ENCODE data around the gene TMEM72. TPM values are rescaled to one million over a fixed set of nuclear protein-coding genes. Genes with fewer than 3 reads are reported as not detected.

Gene TMEM72
- total RNA-seq, 1 experiment from 2014 or later = not detected

DNA sequence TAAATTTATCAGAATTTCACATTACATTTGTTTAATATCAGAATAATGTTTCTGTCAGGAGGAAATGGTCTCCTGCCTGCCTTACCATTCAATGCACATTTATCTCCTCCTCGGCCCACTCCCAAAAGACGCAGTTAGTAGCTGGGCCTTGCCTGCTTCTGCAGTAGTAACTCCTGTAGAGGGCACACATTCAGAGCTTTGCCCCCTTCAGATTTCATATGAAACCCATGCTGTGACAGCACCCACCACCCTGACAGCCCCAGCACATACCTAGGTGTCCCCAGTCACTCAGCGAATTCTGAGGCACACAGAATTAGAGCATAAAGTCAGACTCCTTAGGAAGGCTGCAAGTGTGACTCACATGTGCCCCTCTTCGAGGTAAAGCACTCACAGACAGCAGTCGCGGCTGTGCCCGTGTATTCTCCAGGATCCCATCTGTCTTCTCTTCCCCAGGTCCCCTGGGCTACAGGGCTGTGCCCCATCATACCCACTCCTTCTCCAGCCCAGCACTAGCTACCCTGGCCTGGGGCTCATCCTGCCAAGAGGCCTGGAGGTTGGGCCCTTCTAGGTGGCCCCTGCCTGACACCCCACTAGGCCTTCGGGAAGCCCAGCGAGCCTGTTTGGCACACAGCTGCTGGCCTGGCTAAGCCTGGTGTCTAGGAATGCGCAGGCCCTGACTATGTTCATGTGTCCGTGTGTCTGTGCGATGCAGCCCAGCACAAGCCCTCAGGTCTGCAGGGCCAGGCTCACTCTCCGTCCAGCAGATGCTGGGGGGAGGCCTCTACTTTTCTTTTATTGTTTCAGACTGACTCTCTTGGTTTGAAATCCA is 72.1 kb downstream of the TMEM72 start:
- no peaks in the 10 kb centered on the region for H3K79me2 ChIP-seq (ENCODE audit: insufficient read depth, low read length)
- H3K4me3 ChIP-seq (replicated peaks in 1 of 2; ENCODE audit: low read depth in 1 of 2, low read length in 2 of 2) = no peak overlapping the region
- H3K27ac ChIP-seq (ENCODE audit: low read depth, low read length) = no peak overlapping the region
- CTCF ChIA-PET = no interaction called here
- no peak overlapping the region for H2AFZ ChIP-seq (ENCODE audit: low read depth, low read length, poor library complexity, severe bottlenecking)
- H3K9me2 ChIP-seq (ENCODE audit: insufficient read depth) = no peaks in the 10 kb centered on the region
- POLR2A ChIA-PET = no interaction called here
- no peak overlapping the region for H3K9ac ChIP-seq (ENCODE audit: low read length)
- H3K27me3 ChIP-seq (ENCODE audit: insufficient read depth, low read length) = no peaks in the 10 kb centered on the region
- ATAC-seq (no peak), DNase-seq (ENCODE audit: low read depth, low spot score) (no peak)
- H3K4me1 ChIP-seq (ENCODE audit: control insufficient read depth in 1 of 2, insufficient read depth in 2 of 2, low read length in 2 of 2) = peaks cover 36 to 45% of the 10 kb centered on the region in 2 experiments
- TF ChIP-seq ATF3 (IDR thresholded peaks at IDR 0.05) (no peak), SP1 (IDR thresholded peaks at IDR 0.05; ENCODE audit: low read depth) (no peak)
- intact Hi-C loops (cut with micrococcal nuclease) = no loop called here
- no peak overlapping the region for H3K4me2 ChIP-seq (ENCODE audit: low read length)
- H3K9me3 ChIP-seq (ENCODE audit: control insufficient read depth in 1 of 2, insufficient read depth in 1 of 2, low read depth in 1 of 2, low read length in 2 of 2) = no peaks in the 10 kb centered on the region
- no TSS peak for BruUV-seq (replicated peaks)
- H3K36me3 ChIP-seq (ENCODE audit: control insufficient read depth in 1 of 2, insufficient read depth in 2 of 2, low read length in 2 of 2) = no peaks in the 10 kb centered on the region
- H4K20me1 ChIP-seq (ENCODE audit: insufficient read depth) = no peaks in the 10 kb centered on the region
- RAD21 ChIA-PET (ENCODE audit: low non-redundant PET in 1 of 2, low total read pairs in 2 of 2, uncharacterized antibody in 2 of 2, unreplicated experiment in 2 of 2) = no interaction called here

- H3K27me3 ChIP-seq (ENCODE audit: insufficient read depth, low read length) = no peaks in the 10 kb centered on the region
- intact Hi-C loops (cut with micrococcal nuclease) = no loop called here
- TF ChIP-seq ELF1 (IDR thresholded peaks at IDR 0.05; ENCODE audit: borderline replicate concordance, low read depth) = no peak
- TF ChIP-seq SIN3A (IDR thresholded peaks at IDR 0.05; ENCODE audit: low read depth) = no peak
- no peak for TF ChIP-seq ZFX (IDR thresholded peaks at IDR 0.05)
- TF ChIP-seq EGR1 (IDR thresholded peaks at IDR 0.05; ENCODE audit: low read depth) = no peak
- TF ChIP-seq ZNF274 (IDR thresholded peaks at IDR 0.05; ENCODE audit: low read depth, low read length) = no peak
- TF ChIP-seq CEBPB (IDR thresholded peaks at IDR 0.05; ENCODE audit: low read depth) = no peak
- TF ChIP-seq EZH2 (IDR thresholded peaks at IDR 0.05) = no peak
- no peak for TF ChIP-seq ZBTB33 (IDR thresholded peaks at IDR 0.05; ENCODE audit: extremely low read depth, insufficient replicate concordance, low read length)
- TF ChIP-seq SRF (IDR thresholded peaks at IDR 0.05; ENCODE audit: low read depth) = no peak
- no peak for TF ChIP-seq CBX3 (IDR thresholded peaks at IDR 0.05; ENCODE audit: low read depth)
- BruUV-seq (replicated peaks) = no TSS peak
- no peaks in the 10 kb centered on the region for H3K9me3 ChIP-seq (ENCODE audit: control insufficient read depth in 1 of 2, insufficient read depth in 1 of 2, low read depth in 1 of 2, low read length in 2 of 2)
- peaks cover 32 to 39% of the 10 kb centered on the region in 2 experiments for H3K4me1 ChIP-seq (ENCODE audit: control insufficient read depth in 1 of 2, insufficient read depth in 2 of 2, low read length in 2 of 2)
- no peak for ATAC-seq
- H3K36me3 ChIP-seq (ENCODE audit: control insufficient read depth in 1 of 2, insufficient read depth in 2 of 2, low read length in 2 of 2) = no peaks in the 10 kb centered on the region
- no peaks in the 10 kb centered on the region for H3K9me2 ChIP-seq (ENCODE audit: insufficient read depth)
- CTCF ChIA-PET = no interaction called here
- H3K4me3 ChIP-seq (replicated peaks in 1 of 2; ENCODE audit: low read depth in 1 of 2, low read length in 2 of 2) = no peak overlapping the region
- H3K9ac ChIP-seq (ENCODE audit: low read length) = no peak overlapping the region
- DNase-seq (ENCODE audit: low read depth, low spot score) = no peak
- H4K20me1 ChIP-seq (ENCODE audit: insufficient read depth) = no peaks in the 10 kb centered on the region
- H3K27ac ChIP-seq (ENCODE audit: low read depth, low read length) = no peak overlapping the region
- POLR2A ChIA-PET = no interaction called here
- RAD21 ChIA-PET (ENCODE audit: low non-redundant PET in 1 of 2, low total read pairs in 2 of 2, uncharacterized antibody in 2 of 2, unreplicated experiment in 2 of 2) = no interaction called here
- H3K79me2 ChIP-seq (ENCODE audit: insufficient read depth, low read length) = no peaks in the 10 kb centered on the region
- H2AFZ ChIP-seq (ENCODE audit: low read depth, low read length, poor library complexity, severe bottlenecking) = no peak overlapping the region
- no peak overlapping the region for H3K4me2 ChIP-seq (ENCODE audit: low read length)
Observed at GRCh38 chr10:44983895-44984278, 72.8 kb downstream of the TMEM72 start.

Measured in HCT116 (cell line).